Mucosa of descending colon (tissue), 3 donors: Measurements from ENCODE around the gene CTSS. TPM values are rescaled to one million over a fixed set of nuclear protein-coding genes. Genes with fewer than 3 reads are reported as not detected.

Experiments
- ATAC-seq: fragments of 200-7000 bp; cut with Tn5 transposase; one replicate; pipeline ENCODE4 v1.9.1; 2020; ENCODE audit warnings: mild to moderate bottlenecking, moderate library complexity
- DNase-seq, 3 donors: peaks; one replicate each; pipeline ENCODE4 v3.0.0-alpha.2; 2020
- H3K36me3 ChIP-seq: fragments of 200-600 bp; one replicate; pipeline ENCODE4 v1.8.0; 2021; ENCODE audit warnings: low read depth, mild to moderate bottlenecking
- H3K4me1 ChIP-seq: fragments of 200-600 bp; one replicate; pipeline ENCODE4 v1.8.0; 2021; ENCODE audit warnings: low read depth, mild to moderate bottlenecking
- H3K4me3 ChIP-seq: fragments of 200-600 bp; one replicate; pipeline ENCODE4 v1.8.0; 2021; ENCODE audit warnings: mild to moderate bottlenecking
- H3K9me3 ChIP-seq: fragments of 200-600 bp; one replicate; pipeline ENCODE4 v1.8.0; 2021; ENCODE audit warnings: mild to moderate bottlenecking
- CTCF ChIP-seq: fragments of 200-600 bp; IDR thresholded peaks from one replicate; pipeline ENCODE4 v1.8.0; 2022; ENCODE audit warnings: antibody characterized with exemption, mild to moderate bottlenecking
- intact Hi-C, 2 donors: fragments of 100-400 bp; cut with DNase I in 1 of 2; cut with micrococcal nuclease in 1 of 2; formaldehyde crosslinking; loops; one replicate each; pipeline versions ENCODE4 v1.11.0 to v1.11.1; 2022; cut with DNase I, micrococcal nuclease
- total RNA-seq, 3 donors: library from RNA; stranded (reverse); fragmentation: NEBNext Ultra II Directional in 2 of 3; extraction: Animal tissue kit (Norgen Biotek cat#: 25700) in 2 of 3; gene quantifications; one replicate each; pipeline versions ENCODE4 v1.2.1 to v1.2.4, GENCODE V29; 2021 to 2023
- donor health status: DM: no; HTN: no; CAD: no; lungs with moderate emphysema.
- donor health status: DM: no; HTN: no; CAD: no.
- donor health status: DM: no; HTN: yes; CAD: no.

The CTSS gene
- total RNA-seq, 3 donors from 2014 or later = 290 to 577 (median 544) TPM

- DNase-seq (no peak), ATAC-seq (peak; percentile 16)
Observed at GRCh38 chr1:150696590-150696989, 69.0 kb downstream of the CTSS start.

GRCh38 chr1:150696162-150696561 lies 69.4 kb downstream of the CTSS start:
- H3K4me3 ChIP-seq = peak overlapping the region; percentile 24
- no peaks in the 10 kb centered on the region for H3K36me3 ChIP-seq
- intact Hi-C loops = no loop called here
- peaks cover 6% of the 10 kb centered on the region for H3K4me1 ChIP-seq
- ATAC-seq (peak; percentile 52), DNase-seq (no peak)
- H3K9me3 ChIP-seq = no peaks in the 10 kb centered on the region
- TF ChIP-seq CTCF = no peak

More at GRCh38 chr1:150696590-150696989, 69.0 kb downstream of the CTSS start:
- H3K36me3 ChIP-seq = no peaks in the 10 kb centered on the region
- H3K9me3 ChIP-seq = no peaks in the 10 kb centered on the region
- peaks cover 6% of the 10 kb centered on the region for H3K4me1 ChIP-seq
- TF ChIP-seq CTCF = no peak
- intact Hi-C loops = no loop called here
- H3K4me3 ChIP-seq = peak overlapping the region; percentile 24

GRCh38 chr1:150695561-150695960 lies 70.0 kb downstream of the CTSS start:
- H3K9me3 ChIP-seq = no peaks in the 10 kb centered on the region
- DNase-seq = no peak
- intact Hi-C loops = no loop called here
- peaks cover 6% of the 10 kb centered on the region for H3K4me1 ChIP-seq
- H3K4me3 ChIP-seq = no peak overlapping the region
- no peak for TF ChIP-seq CTCF
- no peaks in the 10 kb centered on the region for H3K36me3 ChIP-seq
- ATAC-seq = no peak

GRCh38 chr1:150692720-150693119 lies 72.9 kb downstream of the CTSS start:
- Histone ChIP-seq H3K4me1 (peaks cover 3% of the 10 kb centered on the region), H3K9me3 (no peaks in the 10 kb centered on the region), H3K4me3 (no peak overlapping the region), H3K36me3 (no peaks in the 10 kb centered on the region)
- TF ChIP-seq CTCF = no peak
- DNase-seq (no peak), ATAC-seq (no peak)
- intact Hi-C loops = no loop called here

GRCh38 chr1:150688763-150689162 lies 76.8 kb downstream of the CTSS start:
- intact Hi-C loops = no loop called here

More at GRCh38 chr1:150688763-150689162, 76.8 kb downstream of the CTSS start:
- no peak for DNase-seq
- Histone ChIP-seq H3K4me3 (no peak overlapping the region), H3K9me3 (no peaks in the 10 kb centered on the region), H3K4me1 (peaks cover 7% of the 10 kb centered on the region), H3K36me3 (no peaks in the 10 kb centered on the region)
- ATAC-seq = no peak
- no peak for TF ChIP-seq CTCF
